Pancreas (tissue), 10 donors: Measurements from ENCODE around the gene MAP1LC3B. TPM values are rescaled to one million over a fixed set of nuclear protein-coding genes. Genes with fewer than 3 reads are reported as not detected.

Experiments
- ATAC-seq, 4 donors: fragments of 200-7000 bp; cut with Tn5 transposase; one replicate each; pipeline versions ENCODE4 v1.8.0 to v1.9.1; 2020; ENCODE audit warnings: mild to moderate bottlenecking in 4 of 4, moderate library complexity in 4 of 4
- DNase-seq, 6 donors: peaks; one replicate each; pipeline ENCODE4 v3.0.0-alpha.2; 2020
- FAIRE-seq: peaks from 2 replicates; lab custom pipeline; 2012; peaks lifted over from hg19 to GRCh38; lab: Jason Lieb, UNC
- H3K27ac ChIP-seq, 4 donors: fragments of 200-600 bp; sonication (generic); 1 replicate in 3 of 4; 2 replicates in 1 of 4; pipeline versions ENCODE4 v1.5.0 to v1.8.0; 2020
- H3K27me3 ChIP-seq, 4 donors: fragments of 200-600 bp; one replicate each; pipeline ENCODE4 v1.8.0; 2021
- H3K36me3 ChIP-seq, 3 donors: fragments of 200-600 bp; sonication (generic) in 1 of 3; one replicate each; pipeline versions ENCODE4 v1.5.0 to v1.8.0; 2020 to 2021
- H3K4me1 ChIP-seq, 3 donors: fragments of 200-600 bp; one replicate each; pipeline ENCODE4 v1.8.0; 2021
- H3K4me3 ChIP-seq, 4 donors: fragments of 200-600 bp; sonication (generic) in 2 of 4; one replicate each; pipeline versions ENCODE4 v1.5.0 to v1.8.0; 2020 to 2021
- H3K9me3 ChIP-seq, 4 donors: fragments of 200-600 bp; one replicate each; pipeline ENCODE4 v1.8.0; 2021
- WGBS, 2 donors: extraction: QIAGEN DNeasy Blood & Tissue Kit; methylation state at CpG; one replicate each; pipeline ENCODE4 v1.1.7; 2013; 5-methylcytosine and 5-hydroxymethylcytosine counted together
- intact Hi-C, 3 donors: fragments of 100-400 bp; cut with DNase I; formaldehyde crosslinking; loops; one replicate each; pipeline versions ENCODE4 v1.11.1 to v1.14.2; 2022
- polyA plus RNA-seq, 2 donors: library from polyadenylated mRNA; stranded (reverse); fragments of 200-250 nt; gene quantifications; one replicate each; pipeline ENCODE4 v1.2.3, GENCODE V29; 2013
- total RNA-seq, 6 donors: library from RNA; stranded (reverse); fragmentation: NEBNext Ultra II Directional in 4 of 6; extraction: Animal tissue kit (Norgen Biotek cat#: 25700) in 4 of 6; gene quantifications; one replicate each; pipeline versions ENCODE4 v1.2.1 to v1.2.4, GENCODE V29; 2021 to 2023
- TF ChIP-seq, protein P1 (sequence below), 4 donors: fragments of 200-600 bp; sonication (generic) in 3 of 4; IDR thresholded peaks; one replicate each; pipeline versions ENCODE4 v1.5.0 to v1.8.0; 2021; ENCODE audit warnings: antibody characterized with exemption in 4 of 4
- donor health status: healthy with polysubstance abuse.
- donor health status: DM: no; HTN: no; CAD: no; lungs with moderate emphysema.
- donor health status: DM: no; HTN: no; CAD: no.
- donor health status: control.
- donor health status: control.
- donor health status: Bipolar disorder and iron deficiency.
- donor health status: DM: yes; HTN: yes; CAD: no.
- donor health status: DM: no; HTN: no; CAD: no.
- donor health status: DM: no; HTN: no; CAD: no.
- donor health status: DM: yes; HTN: yes; CAD: no.

MAP1LC3B gene
- total and polyA plus RNA-seq, 8 donors, result 13.9 to 35.1 (median 21.7) TPM

DNA sequence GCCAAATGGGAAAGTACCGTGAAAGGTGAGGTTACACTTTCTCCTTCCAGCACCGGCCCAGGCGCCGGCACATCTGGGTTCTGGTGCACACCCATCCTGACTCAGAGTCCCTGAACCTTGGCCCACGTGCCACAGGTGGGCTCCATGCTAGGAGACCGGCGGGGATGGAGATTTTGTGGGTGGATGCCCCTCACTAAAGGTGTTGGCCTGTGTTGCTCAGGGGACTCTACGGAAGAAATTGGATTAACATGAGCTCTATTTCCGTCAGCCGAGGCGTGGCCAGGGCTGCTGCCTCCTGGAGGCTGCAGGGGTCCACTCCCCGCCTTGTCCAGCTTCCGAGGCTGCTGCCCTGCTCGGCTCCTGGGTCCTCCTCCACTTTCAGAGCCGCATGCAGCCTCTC is 39.3 kb upstream of the MAP1LC3B start:
- 95 to 97% methylated on average over 15 of the region's 15 CpGs for WGBS, 2 donors
- no peaks in the 10 kb centered on the region for H3K36me3 ChIP-seq
- intact Hi-C loops, result no loop called here
- TF ChIP-seq, protein P1, sequence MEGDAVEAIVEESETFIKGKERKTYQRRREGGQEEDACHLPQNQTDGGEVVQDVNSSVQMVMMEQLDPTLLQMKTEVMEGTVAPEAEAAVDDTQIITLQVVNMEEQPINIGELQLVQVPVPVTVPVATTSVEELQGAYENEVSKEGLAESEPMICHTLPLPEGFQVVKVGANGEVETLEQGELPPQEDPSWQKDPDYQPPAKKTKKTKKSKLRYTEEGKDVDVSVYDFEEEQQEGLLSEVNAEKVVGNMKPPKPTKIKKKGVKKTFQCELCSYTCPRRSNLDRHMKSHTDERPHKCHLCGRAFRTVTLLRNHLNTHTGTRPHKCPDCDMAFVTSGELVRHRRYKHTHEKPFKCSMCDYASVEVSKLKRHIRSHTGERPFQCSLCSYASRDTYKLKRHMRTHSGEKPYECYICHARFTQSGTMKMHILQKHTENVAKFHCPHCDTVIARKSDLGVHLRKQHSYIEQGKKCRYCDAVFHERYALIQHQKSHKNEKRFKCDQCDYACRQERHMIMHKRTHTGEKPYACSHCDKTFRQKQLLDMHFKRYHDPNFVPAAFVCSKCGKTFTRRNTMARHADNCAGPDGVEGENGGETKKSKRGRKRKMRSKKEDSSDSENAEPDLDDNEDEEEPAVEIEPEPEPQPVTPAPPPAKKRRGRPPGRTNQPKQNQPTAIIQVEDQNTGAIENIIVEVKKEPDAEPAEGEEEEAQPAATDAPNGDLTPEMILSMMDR (IDR thresholded peaks at IDR 0.05), result no peak
- no peaks in the 10 kb centered on the region for H3K27me3 ChIP-seq
- no peak for DNase-seq
- H3K27ac ChIP-seq, result no peak overlapping the region
- no peaks in the 10 kb centered on the region for H3K4me1 ChIP-seq
- no peak for FAIRE-seq
- no peak overlapping the region for H3K4me3 ChIP-seq
- H3K9me3 ChIP-seq, result no peaks in the 10 kb centered on the region
- no peak for ATAC-seq

DNA sequence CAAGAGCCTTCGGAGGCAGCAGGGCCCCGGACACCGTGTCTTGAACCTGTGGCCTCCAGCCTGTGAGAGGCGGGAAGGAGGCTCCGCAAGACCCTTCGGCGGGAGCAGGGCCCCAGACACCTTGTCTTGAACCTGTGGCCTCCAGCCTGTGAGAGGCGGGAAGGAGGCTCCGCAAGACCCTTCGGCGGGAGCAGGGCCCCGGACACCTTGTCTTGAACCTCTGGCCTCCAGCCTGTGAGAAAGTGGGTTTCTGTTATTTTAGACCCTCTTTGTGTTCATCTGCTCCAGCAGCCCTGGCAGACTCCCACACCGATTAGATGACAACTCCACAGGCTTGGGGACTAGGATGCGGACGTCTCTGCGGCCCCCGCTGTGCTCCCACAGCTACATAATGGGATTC is 38.5 kb upstream of the MAP1LC3B start:
- Histone ChIP-seq H3K36me3 (no peaks in the 10 kb centered on the region), H3K9me3 (no peaks in the 10 kb centered on the region), H3K27me3 (no peaks in the 10 kb centered on the region), H3K4me3 (no peak overlapping the region), H3K4me1 (no peaks in the 10 kb centered on the region), H3K27ac (no peak overlapping the region)
- WGBS, 2 donors, result 91 to 97% methylated on average over 17 of the region's 17 CpGs
- DNase-seq, result peak in 1 of 6 donors; percentile 11
- intact Hi-C loops, result no loop called here
- no peak for FAIRE-seq
- ATAC-seq, result no peak
- TF ChIP-seq, protein P1 (IDR thresholded peaks at IDR 0.05), result no peak

DNA sequence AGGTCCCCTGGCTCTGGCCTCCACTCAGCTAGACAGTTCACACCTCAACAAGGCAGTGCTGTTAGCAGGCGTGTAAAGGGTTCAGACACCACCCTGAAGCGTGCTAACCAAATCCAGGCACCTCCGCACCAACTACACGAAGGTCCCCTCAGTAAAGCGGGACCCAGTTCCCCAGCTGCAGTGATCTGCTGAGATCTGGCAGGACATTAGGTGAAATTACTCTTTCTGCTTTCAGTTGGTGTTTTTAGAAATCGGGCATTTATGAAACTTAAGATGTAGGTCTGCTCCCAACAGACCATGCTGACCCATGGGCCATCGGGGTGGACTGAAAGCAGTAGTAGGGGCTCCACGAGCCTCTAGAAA is 35.7 kb upstream of the MAP1LC3B start:
- Histone ChIP-seq H3K36me3 (peaks cover 0 to 13% (median 0%) of the 10 kb centered on the region in 3 donors), H3K27ac (no peak overlapping the region), H3K4me1 (no peaks in the 10 kb centered on the region), H3K27me3 (no peaks in the 10 kb centered on the region), H3K9me3 (no peaks in the 10 kb centered on the region), H3K4me3 (no peak overlapping the region)
- FAIRE-seq (no peak), ATAC-seq (no peak), DNase-seq (peak in 1 of 6 donors; percentile 5)
- WGBS, 2 donors, result 94% methylated on average over 8 of the region's 8 CpGs
- intact Hi-C loops, result no loop called here
- TF ChIP-seq, protein P1 (IDR thresholded peaks at IDR 0.05), result no peak

DNA sequence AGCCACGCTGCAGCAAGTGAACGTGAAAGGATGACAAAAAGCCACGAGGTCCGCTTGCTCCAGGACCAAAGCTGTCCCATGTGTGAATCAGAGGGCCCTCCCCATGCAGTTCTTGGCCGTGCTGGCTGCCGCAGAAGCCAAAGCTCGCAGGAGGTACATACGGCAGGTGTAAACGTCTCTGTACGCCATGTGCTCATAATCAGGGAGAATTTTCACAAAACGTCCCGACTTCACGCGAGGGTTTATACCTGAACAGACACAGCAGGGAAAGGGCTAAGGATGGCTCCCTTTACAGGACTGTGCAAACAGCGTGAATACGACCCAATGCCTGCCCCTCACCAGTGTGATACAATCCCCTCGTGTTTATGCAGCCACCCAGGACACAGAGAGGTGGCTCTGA is 33.9 kb upstream of the MAP1LC3B start:
- Histone ChIP-seq H3K36me3 (peaks cover 0 to 13% (median 0%) of the 10 kb centered on the region in 3 donors), H3K27ac (no peak overlapping the region), H3K4me3 (no peak overlapping the region), H3K9me3 (no peaks in the 10 kb centered on the region), H3K4me1 (no peaks in the 10 kb centered on the region), H3K27me3 (no peaks in the 10 kb centered on the region)
- no peak for ATAC-seq
- FAIRE-seq, result no peak
- TF ChIP-seq, protein P1 (IDR thresholded peaks at IDR 0.05), result no peak
- DNase-seq, result peak in 1 of 6 donors; percentile 4
- WGBS, 2 donors, result 92 to 94% methylated on average over 17 of the region's 17 CpGs
- intact Hi-C loops, result no loop called here

DNA sequence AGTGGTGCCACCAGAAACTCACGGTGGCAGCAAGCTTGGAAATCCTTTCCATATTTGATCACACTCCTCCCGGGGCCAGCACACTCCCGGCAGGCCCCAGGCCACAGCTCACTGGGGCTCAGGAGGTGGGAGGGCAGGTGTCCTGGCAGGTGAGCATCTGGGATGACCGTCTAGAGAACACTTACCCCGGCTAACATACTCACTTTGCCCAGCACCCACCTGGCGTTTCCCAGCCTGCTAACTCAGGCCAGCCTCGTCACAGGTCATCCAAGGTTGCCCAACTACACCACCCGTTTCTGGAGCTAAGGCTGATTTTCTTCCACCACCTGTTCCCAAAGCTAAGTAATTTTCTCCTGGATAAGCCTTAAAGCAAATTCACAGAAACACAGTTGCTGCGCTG is 33.4 kb upstream of the MAP1LC3B start:
- FAIRE-seq (no peak), DNase-seq (peak in 1 of 6 donors; percentile 13), ATAC-seq (peak in 2 of 4 donors; percentile 34 to 43)
- intact Hi-C loops, result no loop called here
- WGBS, 2 donors, result 76 to 77% methylated on average over 9 of the region's 9 CpGs
- peaks cover 0 to 13% (median 0%) of the 10 kb centered on the region in 3 donors for H3K36me3 ChIP-seq
- no peak overlapping the region for H3K4me3 ChIP-seq
- H3K27ac ChIP-seq, result no peak overlapping the region
- no peaks in the 10 kb centered on the region for H3K27me3 ChIP-seq
- no peaks in the 10 kb centered on the region for H3K9me3 ChIP-seq
- TF ChIP-seq, protein P1 (IDR thresholded peaks at IDR 0.05), result no peak
- H3K4me1 ChIP-seq, result no peaks in the 10 kb centered on the region
